Right lobe of liver (tissue), 6 donors: ENCODE measurements around the gene IFFO2. TPM values are rescaled to one million over a fixed set of nuclear protein-coding genes. Genes with fewer than 3 reads are reported as not detected.

ENCODE experiments used
- ATAC-seq, 4 donors: fragments of 200-7000 bp; cut with Tn5 transposase; one replicate each; pipeline ENCODE4 v1.9.1; 2020; ENCODE audit warnings: mild to moderate bottlenecking in 4 of 4, moderate library complexity in 4 of 4
- DNase-seq, 3 donors: peaks; one replicate each; pipeline ENCODE4 v3.0.0-alpha.2; 2020
- H3K27ac ChIP-seq, 3 donors: fragments of 200-600 bp; one replicate each; pipeline ENCODE4 v1.8.0; 2022
- H3K27me3 ChIP-seq, 2 donors: fragments of 200-600 bp; one replicate each; pipeline ENCODE4 v1.8.0; 2022
- H3K36me3 ChIP-seq, 4 donors: fragments of 200-600 bp; sonication (generic) in 1 of 4; one replicate each; pipeline versions ENCODE4 v1.5.1 to v1.8.0; 2017 to 2022; ENCODE audit warnings: control low read depth in 1 of 4
- H3K4me1 ChIP-seq, 4 donors: fragments of 200-600 bp; sonication (generic) in 1 of 4; one replicate each; pipeline versions ENCODE4 v1.5.1 to v1.8.0; 2017 to 2022; ENCODE audit warnings: control low read depth in 1 of 4
- H3K4me3 ChIP-seq, 3 donors: fragments of 200-600 bp; one replicate each; pipeline ENCODE4 v1.8.0; 2022
- H3K9me3 ChIP-seq, 4 donors: fragments of 200-600 bp; sonication (generic) in 1 of 4; one replicate each; pipeline versions ENCODE4 v1.5.1 to v1.8.0; 2017 to 2022; ENCODE audit warnings: control low read depth in 1 of 4
- CTCF ChIP-seq, 4 donors: fragments of 200-600 bp in 3 of 4; fragments of 450-650 bp in 1 of 4; IDR thresholded peaks; one replicate each; pipeline versions ENCODE4 v1.5.1 to v1.8.0; 2016 to 2022; ENCODE audit warnings: antibody characterized with exemption in 4 of 4, mild to moderate bottlenecking in 2 of 4
- POLR2A ChIP-seq: fragments of 450-650 bp; IDR thresholded peaks from one replicate; pipeline ENCODE4 v1.6.1; 2017; ENCODE audit warnings: antibody characterized with exemption, mild to moderate bottlenecking
- WGBS: methylation state at CpG from one replicate; pipeline ENCODE4 v1.1.6; 2018; ENCODE audit warnings: low coverage, low lambda C conversion rate; ENCODE audit not compliant: insufficient coverage; ENCODE audit errors: missing lambda C conversion rate; 5-methylcytosine and 5-hydroxymethylcytosine counted together
- intact Hi-C, 2 donors: fragments of 100-400 bp; cut with DNase I; formaldehyde crosslinking; loops; one replicate each; pipeline versions ENCODE4 v1.11.2 to v1.14.1; 2022
- total RNA-seq, 6 experiments: library from RNA; depleted of rRNA in 2 of 6; stranded (reverse); fragments of >200 nt in 2 of 6; fragmentation: NEBNext Ultra II Directional in 3 of 6; extraction: Animal tissue kit (Norgen Biotek cat#: 25700) in 3 of 6; gene quantifications; one replicate each; pipeline versions ENCODE4 v1.1.0 to v1.2.4, GENCODE V29; 2016 to 2023
- donor health status: DM: no; HTN: yes; CAD: no.
- donor health status: DM: no; HTN: no; CAD: no.
- donor health status: DM: no; HTN: no; CAD: no.
- donor health status: DM: no; HTN: yes; CAD: no.
- donor health status: DM: no; HTN: yes; CAD: no.

IFFO2 gene
- total RNA-seq, 6 experiments from 2014 or later, result 2.9 to 12.7 (median 7.2) TPM

GRCh38 chr1:18939398-18940302 is 16.8 kb downstream of the IFFO2 start:
- Histone ChIP-seq H3K4me3 (no peak overlapping the region), H3K36me3 (no peaks in the 10 kb centered on the region), H3K27me3 (no peaks in the 10 kb centered on the region), H3K4me1 (peaks cover 0 to 23% (median 0%) of the 10 kb centered on the region in 4 donors), H3K9me3 (no peaks in the 10 kb centered on the region), H3K27ac (no peak overlapping the region)
- intact Hi-C loops, result no loop called here
- DNase-seq, result no peak
- ATAC-seq, result no peak
- 68% methylated on average over 4 of the region's 7 CpGs for WGBS
- no peak for TF ChIP-seq CTCF (IDR thresholded peaks at IDR 0.05)
- TF ChIP-seq POLR2A, result no peak

- Histone ChIP-seq H3K27ac (no peak overlapping the region), H3K9me3 (no peaks in the 10 kb centered on the region), H3K4me1 (peaks cover 0 to 23% (median 0%) of the 10 kb centered on the region in 4 donors), H3K4me3 (no peak overlapping the region), H3K36me3 (no peaks in the 10 kb centered on the region), H3K27me3 (no peaks in the 10 kb centered on the region)
- DNase-seq, result no peak
- no peak for ATAC-seq
- intact Hi-C loops, result no loop called here
- TF ChIP-seq CTCF (IDR thresholded peaks at IDR 0.05) (no peak), POLR2A (no peak)
- no CpG with 5 or more reads among the region's 2 CpGs for WGBS
Observed at GRCh38 chr1:18938707-18939070, 17.8 kb downstream of the IFFO2 start.

GRCh38 chr1:18938008-18938706 is 18.3 kb downstream of the IFFO2 start:
- ATAC-seq, result no peak
- Histone ChIP-seq H3K27ac (no peak overlapping the region), H3K4me1 (peaks cover 0 to 23% (median 0%) of the 10 kb centered on the region in 4 donors), H3K27me3 (no peaks in the 10 kb centered on the region), H3K4me3 (no peak overlapping the region), H3K36me3 (no peaks in the 10 kb centered on the region), H3K9me3 (no peaks in the 10 kb centered on the region)
- TF ChIP-seq POLR2A (no peak), CTCF (IDR thresholded peaks at IDR 0.05) (no peak)
- no CpG with 5 or more reads among the region's 14 CpGs for WGBS
- no peak for DNase-seq
- intact Hi-C loops, result no loop called here

- DNase-seq, result no peak
- intact Hi-C loops, result no loop called here
- no CpG with 5 or more reads among the region's 8 CpGs for WGBS
- Histone ChIP-seq H3K27me3 (no peaks in the 10 kb centered on the region), H3K9me3 (no peaks in the 10 kb centered on the region), H3K4me1 (peaks cover 0 to 23% (median 0%) of the 10 kb centered on the region in 4 donors), H3K27ac (peak overlapping the region in 1 of 3 donors; percentile 70), H3K4me3 (no peak overlapping the region), H3K36me3 (no peaks in the 10 kb centered on the region)
- ATAC-seq, result no peak
- TF ChIP-seq POLR2A, result no peak
- TF ChIP-seq CTCF (IDR thresholded peaks at IDR 0.05), result no peak
Observed at GRCh38 chr1:18937539-18937938, 18.9 kb downstream of the IFFO2 start.
